Liver (tissue), 9 donors: ENCODE measurements around the gene PAH. TPM values are rescaled to one million over a fixed set of nuclear protein-coding genes. Genes with fewer than 3 reads are reported as not detected.

Experiments
- DNase-seq: peaks from one replicate; pipeline ENCODE4 v3.0.0-alpha.2; 2017; ENCODE audit warnings: low spot score
- H3K27ac ChIP-seq, 2 donors: one replicate each; pipeline ENCODE4 v1.7.0; 2013; ENCODE audit warnings: inconsistent platforms in 2 of 2, low read length in 2 of 2, control low read depth in 1 of 2, low read depth in 1 of 2, mild to moderate bottlenecking in 1 of 2
- H3K27me3 ChIP-seq, 4 donors: one replicate each; pipeline versions ENCODE4 v1.6.1 to v1.7.0; 2013; ENCODE audit warnings: low read length in 3 of 4, inconsistent platforms in 1 of 4, mild to moderate bottlenecking in 1 of 4, moderate library complexity in 1 of 4; ENCODE audit not compliant: control insufficient read depth in 4 of 4, insufficient read depth in 4 of 4
- H3K36me3 ChIP-seq, 4 donors: one replicate each; pipeline versions ENCODE4 v1.6.1 to v1.7.0; 2013; ENCODE audit warnings: low read length in 3 of 4, mild to moderate bottlenecking in 3 of 4, low read depth in 1 of 4, moderate library complexity in 1 of 4; ENCODE audit not compliant: control insufficient read depth in 4 of 4, insufficient read depth in 3 of 4
- H3K4me1 ChIP-seq, 4 donors: one replicate each; pipeline versions ENCODE4 v1.6.1 to v1.7.0; 2013; ENCODE audit warnings: low read length in 3 of 4, mild to moderate bottlenecking in 3 of 4, moderate library complexity in 1 of 4; ENCODE audit not compliant: control insufficient read depth in 4 of 4, insufficient read depth in 4 of 4
- H3K4me3 ChIP-seq, 3 donors: one replicate each; pipeline versions ENCODE4 v1.6.1 to v1.7.0; 2013; ENCODE audit warnings: low read length in 3 of 3, control low read depth in 1 of 3, low read depth in 1 of 3, mild to moderate bottlenecking in 1 of 3
- H3K9ac ChIP-seq, 2 donors: one replicate each; pipeline ENCODE4 v1.7.0; 2013; ENCODE audit warnings: low read length in 2 of 2, mild to moderate bottlenecking in 2 of 2, moderate library complexity in 2 of 2, control low read depth in 1 of 2, low read depth in 1 of 2
- H3K9me3 ChIP-seq, 4 donors: one replicate each; pipeline versions ENCODE4 v1.6.1 to v1.7.0; 2013; ENCODE audit warnings: low read length in 3 of 4; ENCODE audit not compliant: control insufficient read depth in 4 of 4
- EGR1 ChIP-seq, 2 donors: IDR thresholded peaks; 2 replicates each; pipeline ENCODE4 v1.6.1; 2016 to 2018; ENCODE audit warnings: antibody characterized with exemption in 2 of 2, low read depth in 2 of 2
- FOXA1 ChIP-seq: IDR thresholded peaks from 2 replicates; pipeline ENCODE4 v1.6.1; 2016; ENCODE audit warnings: antibody characterized with exemption
- FOXA2 ChIP-seq: IDR thresholded peaks from 2 replicates; pipeline ENCODE4 v1.6.1; 2016; ENCODE audit warnings: antibody characterized with exemption
- HNF4A ChIP-seq, 2 donors: conservative IDR thresholded peaks; 2 replicates each; pipeline ENCODE4 v1.6.1; 2016; ENCODE audit warnings: antibody characterized with exemption in 2 of 2, mild to moderate bottlenecking in 2 of 2
- HNF4G ChIP-seq: IDR thresholded peaks from 2 replicates; pipeline ENCODE4 v1.6.1; 2016; ENCODE audit warnings: antibody characterized with exemption
- NR2F2 ChIP-seq: IDR thresholded peaks from 2 replicates; pipeline ENCODE4 v1.6.1; 2016; ENCODE audit warnings: antibody characterized with exemption
- RAD21 ChIP-seq, 2 donors: IDR thresholded peaks; 2 replicates each; pipeline ENCODE4 v1.6.1; 2016; ENCODE audit warnings: antibody characterized with exemption in 2 of 2, mild to moderate bottlenecking in 2 of 2
- RXRA ChIP-seq, 2 donors: IDR thresholded peaks; 2 replicates each; pipeline ENCODE4 v1.6.1; 2017 to 2018; ENCODE audit warnings: antibody characterized with exemption in 2 of 2, mild to moderate bottlenecking in 1 of 2
- SP1 ChIP-seq: IDR thresholded peaks from 2 replicates; pipeline ENCODE4 v1.6.1; 2018; ENCODE audit warnings: antibody characterized with exemption, mild to moderate bottlenecking
- YY1 ChIP-seq: IDR thresholded peaks from 2 replicates; pipeline ENCODE4 v1.6.1; 2016; ENCODE audit warnings: antibody characterized with exemption, mild to moderate bottlenecking
- WGBS: extraction: QIAGEN DNeasy Blood & Tissue Kit; methylation state at CpG from one replicate; pipeline ENCODE4 v1.1.7; 2013; 5-methylcytosine and 5-hydroxymethylcytosine counted together
- polyA plus RNA-seq, 2 donors: library from polyadenylated mRNA; stranded (reverse) in 1 of 2; unstranded in 1 of 2; fragments of 200-250 nt in 1 of 2; fragments of >200 nt in 1 of 2; fragmentation: Nextera tagmentation in 1 of 2; extraction: Ambion mirVana in 1 of 2; gene quantifications; one replicate each; pipeline versions ENCODE4 v1.2.1 to v1.2.3, GENCODE V29; 2013 to 2015
- total RNA-seq, 2 donors: library from RNA; depleted of rRNA; stranded (reverse); fragments of >200 nt; gene quantifications; one replicate each; pipeline ENCODE4 v1.2.3, GENCODE V29; 2014
- TF ChIP-seq, protein P1 (sequence below): fragments of 150-350 bp; IDR thresholded peaks from 2 replicates; pipeline ENCODE4 v1.5.1; 2017; ENCODE audit warnings: improper control_type of control experiment, low read depth, low read length; ENCODE audit not compliant: missing input control
- TF ChIP-seq, protein P2 (sequence below): IDR thresholded peaks from 2 replicates; pipeline ENCODE4 v1.6.1; 2016; ENCODE audit warnings: antibody characterized with exemption, mild to moderate bottlenecking
- TF ChIP-seq, protein P3 (sequence below): IDR thresholded peaks from 2 replicates; pipeline ENCODE4 v1.6.1; 2016; ENCODE audit warnings: antibody characterized with exemption
- donor health status: healthy.
- donor health status: healthy.
- donor health status: healthy.
- donor health status: healthy.
- donor health status: healthy.

The PAH gene
- total and polyA plus RNA-seq, 4 donors: 327 to 696 (median 568) TPM

DNA sequence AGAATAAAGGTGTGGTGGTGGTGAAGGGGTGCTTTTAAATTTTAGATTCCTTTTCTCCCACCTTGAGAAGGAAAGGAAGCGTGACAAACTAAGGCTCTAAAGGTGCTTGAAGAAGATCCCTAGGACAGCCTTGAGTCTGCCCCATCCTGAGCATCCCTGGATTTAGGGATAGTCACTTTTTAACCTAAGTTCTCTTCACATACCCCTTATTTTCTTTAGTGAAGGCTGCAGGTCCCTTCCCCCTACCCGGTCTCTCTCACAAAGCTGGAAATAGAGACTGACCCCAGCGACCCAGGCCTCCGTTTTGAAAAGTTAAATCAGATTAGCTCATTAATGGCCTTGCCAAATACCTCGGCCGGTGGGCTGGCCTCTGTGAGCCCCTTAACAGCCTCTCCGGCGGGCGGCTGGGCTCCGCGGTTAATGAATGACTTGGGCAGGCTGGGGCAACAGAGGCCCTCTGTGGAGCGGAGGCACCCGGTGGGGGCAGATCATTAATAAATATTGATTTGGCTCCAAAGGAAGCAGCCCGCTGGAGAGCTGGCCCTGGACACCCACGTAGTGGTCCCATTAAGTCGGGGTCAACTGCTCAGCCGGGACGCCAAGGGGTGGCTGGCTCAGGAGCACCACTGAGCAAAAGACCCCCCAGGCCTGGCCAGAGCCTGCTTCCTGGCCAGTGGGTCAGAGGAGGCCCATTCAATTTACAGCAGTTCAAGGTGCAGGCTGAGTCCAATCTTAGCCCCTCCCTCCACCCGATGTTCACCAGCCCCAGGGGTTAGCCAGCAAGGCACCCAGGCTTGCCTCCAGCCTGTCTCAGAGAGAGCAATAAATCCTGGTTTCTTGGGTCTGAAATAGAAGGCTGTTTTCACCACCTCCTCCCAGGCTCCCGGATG lies 31.8 kb downstream of the PAH start:
- peak; percentile 73 for DNase-seq

DNA sequence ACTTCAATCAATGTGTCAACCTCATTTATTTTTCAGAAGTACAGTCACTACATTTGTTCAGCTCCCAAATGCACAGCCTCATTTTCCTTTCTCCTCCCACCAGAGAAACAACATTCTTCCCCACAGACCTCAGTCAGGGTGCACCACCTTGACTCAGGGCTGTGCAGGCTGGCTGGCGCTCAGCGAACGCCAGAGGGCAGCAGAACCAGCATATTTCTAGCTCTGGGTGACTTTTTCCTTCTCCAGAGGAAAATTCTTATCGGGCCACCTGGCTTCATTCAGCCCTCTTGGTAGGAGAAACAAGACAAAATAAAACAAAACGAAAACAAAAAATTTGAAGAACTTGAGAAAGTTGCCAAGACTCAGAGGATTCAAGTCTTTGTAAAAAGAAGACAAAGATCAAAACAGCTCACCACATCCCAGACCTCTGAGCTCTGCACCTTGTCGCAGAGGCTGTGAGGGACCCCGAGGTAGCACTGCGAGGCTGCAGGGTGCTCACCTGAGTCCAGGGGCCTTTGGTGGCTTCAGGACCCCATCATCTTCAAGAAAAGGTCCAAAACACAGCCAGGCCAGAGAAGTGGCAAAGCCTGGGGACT lies 33.7 kb downstream of the PAH start:
- H3K27me3 ChIP-seq: no peaks in the 10 kb centered on the region
- no peak overlapping the region for H3K9ac ChIP-seq
- peaks cover 4 to 43% (median 33%) of the 10 kb centered on the region in 4 donors for H3K4me1 ChIP-seq
- WGBS: 36% methylated on average over 8 of the region's 8 CpGs
- H3K27ac ChIP-seq: no peak overlapping the region
- peaks cover 0 to 43% (median 14%) of the 10 kb centered on the region in 4 donors for H3K36me3 ChIP-seq
- TF ChIP-seq, protein P1, sequence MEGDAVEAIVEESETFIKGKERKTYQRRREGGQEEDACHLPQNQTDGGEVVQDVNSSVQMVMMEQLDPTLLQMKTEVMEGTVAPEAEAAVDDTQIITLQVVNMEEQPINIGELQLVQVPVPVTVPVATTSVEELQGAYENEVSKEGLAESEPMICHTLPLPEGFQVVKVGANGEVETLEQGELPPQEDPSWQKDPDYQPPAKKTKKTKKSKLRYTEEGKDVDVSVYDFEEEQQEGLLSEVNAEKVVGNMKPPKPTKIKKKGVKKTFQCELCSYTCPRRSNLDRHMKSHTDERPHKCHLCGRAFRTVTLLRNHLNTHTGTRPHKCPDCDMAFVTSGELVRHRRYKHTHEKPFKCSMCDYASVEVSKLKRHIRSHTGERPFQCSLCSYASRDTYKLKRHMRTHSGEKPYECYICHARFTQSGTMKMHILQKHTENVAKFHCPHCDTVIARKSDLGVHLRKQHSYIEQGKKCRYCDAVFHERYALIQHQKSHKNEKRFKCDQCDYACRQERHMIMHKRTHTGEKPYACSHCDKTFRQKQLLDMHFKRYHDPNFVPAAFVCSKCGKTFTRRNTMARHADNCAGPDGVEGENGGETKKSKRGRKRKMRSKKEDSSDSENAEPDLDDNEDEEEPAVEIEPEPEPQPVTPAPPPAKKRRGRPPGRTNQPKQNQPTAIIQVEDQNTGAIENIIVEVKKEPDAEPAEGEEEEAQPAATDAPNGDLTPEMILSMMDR: peak; percentile 72
- peak; percentile 79 to 88 for TF ChIP-seq RAD21 (IDR thresholded peaks at IDR 0.05)
- no peak for TF ChIP-seq FOXA1
- H3K9me3 ChIP-seq: no peaks in the 10 kb centered on the region
- no peak overlapping the region for H3K4me3 ChIP-seq
- DNase-seq: peak; percentile 60

More for the DNA sequence above, 31.8 kb downstream of the PAH start:
- no peaks in the 10 kb centered on the region for H3K9me3 ChIP-seq
- no peaks in the 10 kb centered on the region for H3K27me3 ChIP-seq
- TF ChIP-seq, protein P2, sequence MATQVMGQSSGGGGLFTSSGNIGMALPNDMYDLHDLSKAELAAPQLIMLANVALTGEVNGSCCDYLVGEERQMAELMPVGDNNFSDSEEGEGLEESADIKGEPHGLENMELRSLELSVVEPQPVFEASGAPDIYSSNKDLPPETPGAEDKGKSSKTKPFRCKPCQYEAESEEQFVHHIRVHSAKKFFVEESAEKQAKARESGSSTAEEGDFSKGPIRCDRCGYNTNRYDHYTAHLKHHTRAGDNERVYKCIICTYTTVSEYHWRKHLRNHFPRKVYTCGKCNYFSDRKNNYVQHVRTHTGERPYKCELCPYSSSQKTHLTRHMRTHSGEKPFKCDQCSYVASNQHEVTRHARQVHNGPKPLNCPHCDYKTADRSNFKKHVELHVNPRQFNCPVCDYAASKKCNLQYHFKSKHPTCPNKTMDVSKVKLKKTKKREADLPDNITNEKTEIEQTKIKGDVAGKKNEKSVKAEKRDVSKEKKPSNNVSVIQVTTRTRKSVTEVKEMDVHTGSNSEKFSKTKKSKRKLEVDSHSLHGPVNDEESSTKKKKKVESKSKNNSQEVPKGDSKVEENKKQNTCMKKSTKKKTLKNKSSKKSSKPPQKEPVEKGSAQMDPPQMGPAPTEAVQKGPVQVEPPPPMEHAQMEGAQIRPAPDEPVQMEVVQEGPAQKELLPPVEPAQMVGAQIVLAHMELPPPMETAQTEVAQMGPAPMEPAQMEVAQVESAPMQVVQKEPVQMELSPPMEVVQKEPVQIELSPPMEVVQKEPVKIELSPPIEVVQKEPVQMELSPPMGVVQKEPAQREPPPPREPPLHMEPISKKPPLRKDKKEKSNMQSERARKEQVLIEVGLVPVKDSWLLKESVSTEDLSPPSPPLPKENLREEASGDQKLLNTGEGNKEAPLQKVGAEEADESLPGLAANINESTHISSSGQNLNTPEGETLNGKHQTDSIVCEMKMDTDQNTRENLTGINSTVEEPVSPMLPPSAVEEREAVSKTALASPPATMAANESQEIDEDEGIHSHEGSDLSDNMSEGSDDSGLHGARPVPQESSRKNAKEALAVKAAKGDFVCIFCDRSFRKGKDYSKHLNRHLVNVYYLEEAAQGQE: no peak
- peak in 1 of 2 donors; percentile 47 for TF ChIP-seq RXRA (IDR thresholded peaks at IDR 0.05)
- no peak for TF ChIP-seq EGR1 (IDR thresholded peaks at IDR 0.05; ENCODE audit: low read depth in 2 of 2)
- TF ChIP-seq YY1: no peak
- TF ChIP-seq, protein P3, sequence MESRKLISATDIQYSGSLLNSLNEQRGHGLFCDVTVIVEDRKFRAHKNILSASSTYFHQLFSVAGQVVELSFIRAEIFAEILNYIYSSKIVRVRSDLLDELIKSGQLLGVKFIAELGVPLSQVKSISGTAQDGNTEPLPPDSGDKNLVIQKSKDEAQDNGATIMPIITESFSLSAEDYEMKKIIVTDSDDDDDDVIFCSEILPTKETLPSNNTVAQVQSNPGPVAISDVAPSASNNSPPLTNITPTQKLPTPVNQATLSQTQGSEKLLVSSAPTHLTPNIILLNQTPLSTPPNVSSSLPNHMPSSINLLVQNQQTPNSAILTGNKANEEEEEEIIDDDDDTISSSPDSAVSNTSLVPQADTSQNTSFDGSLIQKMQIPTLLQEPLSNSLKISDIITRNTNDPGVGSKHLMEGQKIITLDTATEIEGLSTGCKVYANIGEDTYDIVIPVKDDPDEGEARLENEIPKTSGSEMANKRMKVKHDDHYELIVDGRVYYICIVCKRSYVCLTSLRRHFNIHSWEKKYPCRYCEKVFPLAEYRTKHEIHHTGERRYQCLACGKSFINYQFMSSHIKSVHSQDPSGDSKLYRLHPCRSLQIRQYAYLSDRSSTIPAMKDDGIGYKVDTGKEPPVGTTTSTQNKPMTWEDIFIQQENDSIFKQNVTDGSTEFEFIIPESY: peak; percentile 39
- peak; percentile 38 for TF ChIP-seq SP1
- TF ChIP-seq NR2F2: peak; percentile 62
- TF ChIP-seq HNF4G: peak; percentile 24
- peak; percentile 56 to 60 for TF ChIP-seq HNF4A (conservative IDR thresholded peaks at IDR 0.05)
- TF ChIP-seq FOXA2: no peak
- H3K9ac ChIP-seq: no peak overlapping the region
- H3K36me3 ChIP-seq: peaks cover 0 to 39% (median 10%) of the 10 kb centered on the region in 4 donors
- 28% methylated on average over 20 of the region's 20 CpGs for WGBS
- H3K27ac ChIP-seq: peak overlapping the region; percentile 1 to 47
- peaks cover 4 to 58% (median 39%) of the 10 kb centered on the region in 4 donors for H3K4me1 ChIP-seq
- no peak overlapping the region for H3K4me3 ChIP-seq
